ENCODE measurements around the gene SPSB4.
A peak's percentile ranks its signal among the peaks of the same experiment; 100 is the strongest.

The SPSB4 gene

DNA sequence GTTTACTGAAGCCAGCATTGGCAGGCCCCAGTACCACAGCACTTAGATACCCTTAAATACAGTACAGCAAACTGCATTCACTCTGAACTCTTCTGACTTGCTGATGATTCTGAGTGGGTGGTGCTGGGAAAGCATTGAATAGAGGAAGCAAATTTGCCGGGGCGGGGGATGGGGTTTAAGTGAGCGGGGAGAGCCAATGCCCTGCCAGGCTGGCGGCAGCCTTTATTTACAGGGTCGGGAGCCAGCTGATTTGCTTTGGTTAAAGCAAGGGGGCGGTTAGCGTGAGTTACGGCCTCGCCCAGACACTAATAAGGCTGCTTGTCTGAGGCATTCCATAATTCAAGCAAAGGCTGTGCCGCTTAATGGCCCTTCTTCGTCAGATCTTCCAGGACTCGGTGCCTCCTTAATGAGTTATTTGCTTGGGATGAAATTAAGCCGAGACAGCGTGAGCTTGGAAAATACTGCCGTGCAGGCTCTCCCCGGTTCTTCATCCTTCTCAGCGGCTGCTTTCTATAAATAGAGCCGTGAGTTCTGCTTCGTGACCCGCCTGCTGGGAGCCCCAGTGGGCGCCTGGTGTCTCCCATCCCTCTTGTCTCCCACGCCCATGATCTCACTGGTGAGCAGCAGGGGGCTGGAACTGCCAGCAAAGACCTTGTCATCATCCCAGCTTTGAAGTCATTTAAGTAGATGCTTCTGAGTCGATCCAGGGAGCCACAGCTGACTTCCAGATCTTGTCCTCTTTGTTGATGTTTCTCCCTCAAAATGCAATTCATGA, 25.8 kb downstream of the SPSB4 start:
- DNase-seq = peak; percentile 87

DNA sequence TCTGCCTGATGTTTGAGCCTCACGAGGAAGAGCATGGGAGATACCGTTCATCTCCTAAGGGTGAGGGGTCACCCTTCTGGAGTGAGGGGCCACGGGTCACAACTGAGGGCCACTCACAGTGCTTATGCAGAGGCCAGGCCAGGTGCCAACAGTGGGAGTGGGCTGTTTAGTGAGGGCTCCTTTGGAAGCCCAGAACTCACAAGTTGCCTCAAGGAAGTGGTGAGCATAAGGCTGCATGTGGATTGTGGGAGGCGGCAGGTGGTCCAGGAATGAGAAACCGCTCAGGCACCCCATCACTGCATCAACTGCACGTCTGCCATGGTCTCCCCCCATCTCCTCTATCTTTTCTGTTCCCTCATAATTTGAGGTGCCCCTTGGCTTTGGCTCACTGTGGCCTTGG, 26.5 kb downstream of the SPSB4 start:
- no peak for DNase-seq

DNA sequence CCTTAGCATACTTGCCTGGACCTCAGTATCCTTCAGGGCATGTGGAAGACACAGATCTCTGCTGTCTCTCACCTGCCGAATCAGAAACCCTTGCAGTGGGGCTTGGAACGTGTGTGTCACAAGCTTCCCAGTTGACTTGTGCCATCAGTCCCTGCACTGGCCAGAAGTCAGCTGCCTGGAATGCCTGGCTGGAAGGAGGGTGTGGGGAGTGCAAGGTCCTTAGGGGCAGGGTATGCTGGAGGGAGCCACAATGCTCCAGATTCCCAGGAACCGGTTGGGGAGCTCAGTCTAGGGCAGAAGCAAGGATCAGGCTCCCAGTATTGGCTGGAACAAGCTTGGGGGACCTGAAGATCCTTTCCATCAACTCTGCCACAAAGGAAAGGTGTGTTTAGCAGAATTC, 27.1 kb downstream of the SPSB4 start:
- no peak for DNase-seq

DNA sequence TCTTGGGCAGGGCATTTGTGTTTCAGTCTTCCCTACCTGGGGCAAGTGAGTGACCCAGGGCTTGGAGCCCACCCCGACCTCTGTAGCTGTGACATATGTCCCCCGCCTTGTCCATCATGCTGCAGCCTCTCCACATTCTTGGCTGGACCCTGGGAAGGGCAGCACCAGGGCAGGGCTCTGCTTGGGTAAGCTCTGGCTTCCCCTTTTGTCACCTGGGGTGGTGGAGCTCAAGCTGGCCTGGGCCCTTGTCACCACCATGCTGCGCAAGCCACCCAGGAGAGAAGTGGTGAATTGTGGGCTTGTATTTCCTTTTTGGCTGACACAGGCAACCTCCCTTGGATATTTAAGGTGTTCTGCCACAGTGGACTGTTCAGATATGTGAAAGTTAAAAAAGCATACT, 29.3 kb downstream of the SPSB4 start:
- no peak for DNase-seq

DNA sequence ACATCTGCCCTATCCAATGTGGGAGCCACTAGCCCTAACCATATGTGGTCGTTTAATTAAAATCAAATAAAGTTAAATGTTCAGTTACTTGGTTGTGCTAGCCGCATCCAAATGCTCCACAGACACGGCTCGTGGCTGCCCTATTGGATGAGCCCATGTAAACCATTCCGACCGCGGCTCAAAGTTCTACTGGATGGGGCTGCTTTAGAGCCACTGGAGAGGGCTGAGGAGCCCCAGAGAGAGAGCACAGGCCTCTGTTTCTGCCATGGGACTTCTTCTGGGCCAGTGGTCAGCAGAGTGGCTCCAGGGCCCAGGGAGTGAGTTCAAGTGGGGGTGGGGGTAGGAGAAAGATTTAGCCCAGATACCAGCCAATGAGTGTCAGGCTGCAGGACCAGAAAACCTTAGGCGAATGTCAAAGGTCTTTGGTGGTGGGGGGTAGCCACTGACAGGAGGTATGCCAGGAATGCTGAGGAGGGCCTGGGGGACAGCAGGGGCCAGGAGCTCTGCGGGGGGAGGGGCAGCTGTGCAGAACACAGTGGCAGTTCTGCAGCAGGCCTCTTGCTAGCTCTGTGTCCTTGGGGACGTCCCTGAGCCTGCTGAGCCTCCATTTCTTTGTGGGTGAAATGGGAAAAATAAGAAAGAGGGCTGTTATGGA, 30.1 kb downstream of the SPSB4 start:
- no peak for DNase-seq

DNA sequence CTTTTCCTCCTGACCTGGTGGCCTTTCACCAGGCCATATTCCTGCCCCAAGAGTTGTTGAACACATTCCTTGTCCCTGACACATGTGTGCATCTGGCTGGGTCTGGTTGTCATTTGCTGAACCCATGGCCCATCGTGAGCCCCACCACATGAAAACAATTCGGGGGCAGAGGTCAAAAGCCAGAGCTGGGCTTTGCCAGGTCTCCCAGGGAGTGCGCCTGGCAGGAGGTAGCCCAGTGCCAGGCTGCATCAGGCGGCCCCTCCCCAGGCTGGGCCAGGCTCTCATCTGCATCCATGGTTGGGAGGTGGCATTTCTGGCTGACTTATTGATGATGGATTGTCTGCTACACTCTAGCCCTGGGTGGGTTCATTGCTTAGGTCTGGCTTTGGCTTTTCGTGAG, 30.9 kb downstream of the SPSB4 start:
- no peak for DNase-seq

DNA sequence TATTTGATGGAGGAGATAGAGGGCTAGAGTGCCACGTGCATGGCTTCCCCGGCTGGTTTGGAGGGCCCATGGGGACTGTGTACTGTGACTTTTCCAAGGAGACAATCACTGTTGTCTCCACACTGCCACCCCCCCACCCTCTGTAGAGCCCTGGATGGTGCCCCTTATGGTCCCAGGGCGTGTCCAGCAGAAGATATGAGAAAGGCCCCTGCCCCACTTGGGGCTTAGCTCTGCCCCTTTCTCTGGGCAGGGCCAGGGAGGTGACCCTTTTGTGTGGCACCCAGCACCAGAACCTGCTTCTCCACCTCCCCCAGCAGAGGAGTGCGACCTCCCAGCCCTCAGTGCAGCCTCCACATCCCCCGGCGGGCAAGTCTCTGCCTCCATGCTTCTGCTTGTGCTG, 32.1 kb downstream of the SPSB4 start:
- DNase-seq = no peak

DNA sequence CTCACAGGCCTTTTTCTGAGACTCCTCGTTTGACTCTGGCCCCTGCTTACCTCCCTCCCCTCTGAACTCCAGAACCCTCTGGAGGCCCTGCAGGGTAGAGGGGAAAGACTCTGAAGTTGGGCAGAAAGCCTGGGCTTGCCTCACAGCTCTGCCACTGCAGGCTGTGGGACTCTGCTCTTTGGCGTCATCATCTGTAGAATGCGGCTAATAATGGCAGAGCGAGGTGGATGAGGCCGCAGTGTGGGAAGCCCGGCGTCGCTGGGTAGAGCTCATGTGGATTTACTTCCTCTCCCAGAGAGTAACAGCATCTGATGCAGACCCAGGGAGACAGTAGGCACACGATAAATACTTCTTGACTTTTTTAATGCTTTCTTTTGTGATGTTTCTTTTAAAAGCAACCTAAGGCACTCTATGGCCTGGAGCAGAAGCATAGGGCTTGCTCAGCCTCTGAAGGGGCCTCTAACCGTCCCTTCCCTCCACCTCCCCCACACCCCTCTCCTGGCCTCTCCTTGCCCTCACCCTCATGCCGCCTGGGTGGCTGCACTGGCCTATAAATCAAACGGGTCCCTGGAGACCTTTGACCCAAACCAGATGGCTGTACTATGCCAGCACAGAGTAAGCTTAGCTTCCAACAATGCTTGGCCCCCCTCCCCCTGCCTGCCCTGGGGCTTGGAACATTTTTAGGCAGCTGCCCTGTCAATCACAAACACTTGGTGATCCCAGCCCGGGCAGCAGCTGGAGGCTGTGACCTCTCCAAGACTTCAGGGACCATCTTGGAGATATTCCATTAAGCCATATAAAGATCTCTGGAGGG, 32.9 kb downstream of the SPSB4 start:
- DNase-seq = peak; percentile 88

DNA sequence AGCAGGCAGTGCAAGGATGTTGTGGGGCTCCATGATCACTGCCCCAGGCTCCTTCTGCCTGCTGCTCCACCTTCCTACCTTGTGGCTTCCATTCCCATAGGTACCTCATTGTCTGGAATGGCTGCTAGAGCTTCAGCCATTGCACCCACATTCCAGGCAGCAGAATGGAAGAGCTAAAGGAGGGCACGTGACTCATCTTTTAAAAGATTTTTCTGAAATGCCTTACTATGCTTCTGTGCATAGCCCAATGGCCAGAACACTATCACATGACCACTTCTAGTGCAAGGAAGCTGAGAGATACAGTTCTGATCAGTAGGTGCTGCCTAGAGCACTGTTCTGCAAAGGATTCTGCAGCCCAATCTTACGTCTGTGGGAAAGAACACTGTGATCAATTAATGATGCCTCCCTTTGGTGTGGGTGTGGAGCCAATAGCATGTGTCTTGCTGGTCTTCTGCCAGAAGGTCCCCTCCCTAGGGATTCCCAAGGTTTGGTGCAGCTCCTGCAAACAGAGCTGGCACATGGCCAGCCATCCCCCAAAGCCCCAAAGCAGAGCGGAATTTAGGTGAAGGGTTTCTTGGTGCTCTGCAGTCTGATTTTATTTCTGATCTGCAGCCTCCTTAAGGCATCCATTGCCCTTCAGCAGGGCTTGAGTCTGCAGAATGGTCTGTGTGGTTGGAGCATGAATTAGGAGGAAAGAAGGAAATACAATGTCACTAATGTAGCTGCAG, 34.4 kb downstream of the SPSB4 start:
- DNase-seq = no peak

DNA sequence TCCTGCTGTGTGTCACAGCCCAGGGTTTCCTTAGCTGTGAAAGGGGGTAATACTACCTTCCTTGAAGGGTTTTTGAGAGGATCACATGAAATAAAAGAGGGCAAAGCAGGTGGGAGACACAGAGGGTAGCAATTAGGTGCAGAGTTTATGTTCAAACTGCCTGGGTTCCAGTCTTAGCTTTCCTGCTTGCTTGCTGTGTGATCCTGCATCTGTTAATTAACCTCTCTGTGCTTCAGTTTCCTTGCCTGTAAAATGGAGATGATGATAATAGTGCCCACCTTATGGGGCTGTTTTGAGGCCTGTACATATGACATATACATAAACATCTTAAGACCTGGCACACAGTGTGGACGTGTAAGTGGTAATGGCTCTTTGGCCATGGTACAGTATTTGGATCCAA, 35.0 kb downstream of the SPSB4 start:
- DNase-seq = no peak

DNA sequence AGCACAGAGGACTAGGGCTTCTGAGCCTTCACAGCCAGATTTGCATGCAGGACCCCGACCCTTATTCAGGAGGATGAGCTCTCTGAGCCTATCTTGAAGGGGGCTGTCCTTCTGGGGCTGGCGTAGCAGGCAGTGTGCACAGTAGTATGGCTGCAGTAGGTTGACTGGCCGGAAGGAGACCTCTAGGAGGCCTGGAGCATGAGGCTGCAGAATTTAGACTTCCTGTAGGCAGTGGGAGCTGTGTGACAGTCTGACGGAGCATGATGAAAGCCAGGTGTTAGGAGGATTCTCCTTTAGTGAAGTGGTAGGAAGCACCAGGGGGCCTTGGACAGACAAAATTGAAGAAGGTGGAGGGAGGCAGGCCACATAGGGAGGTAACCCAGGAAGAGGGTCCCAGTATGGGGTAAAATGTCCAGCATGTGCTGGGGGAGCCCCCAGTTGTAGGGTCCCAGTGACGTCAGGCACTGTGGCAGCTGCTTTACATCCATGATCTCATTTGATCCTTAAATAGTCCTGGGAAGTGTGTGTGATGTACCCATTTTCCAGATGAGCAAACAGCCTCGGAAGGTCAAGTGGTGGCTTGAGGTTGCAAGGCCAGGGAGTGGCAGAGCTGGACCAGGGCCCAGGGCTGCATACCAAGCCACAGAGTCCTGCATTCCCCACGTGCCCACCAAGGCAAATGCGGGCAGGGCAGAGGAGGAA, 36.1 kb downstream of the SPSB4 start:
- no peak for DNase-seq

DNA sequence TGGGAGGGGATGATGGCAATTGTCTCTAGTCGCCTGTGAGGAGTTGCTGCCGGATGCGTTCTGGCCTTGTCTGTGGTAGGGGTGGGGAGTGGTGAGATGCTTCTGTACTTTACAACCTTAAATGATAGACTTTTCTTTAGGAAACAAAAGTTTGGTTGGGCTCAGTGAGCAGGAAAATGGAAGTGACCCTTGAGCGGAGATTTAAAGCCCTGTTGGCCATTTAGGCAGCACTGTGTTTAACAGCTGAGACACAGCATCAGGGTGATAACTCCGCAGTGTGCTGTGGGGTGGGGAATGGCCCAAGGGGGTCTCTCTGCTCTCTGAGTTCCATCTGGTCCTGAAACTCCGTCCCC, 36.6 kb downstream of the SPSB4 start:
- DNase-seq = no peak

DNA sequence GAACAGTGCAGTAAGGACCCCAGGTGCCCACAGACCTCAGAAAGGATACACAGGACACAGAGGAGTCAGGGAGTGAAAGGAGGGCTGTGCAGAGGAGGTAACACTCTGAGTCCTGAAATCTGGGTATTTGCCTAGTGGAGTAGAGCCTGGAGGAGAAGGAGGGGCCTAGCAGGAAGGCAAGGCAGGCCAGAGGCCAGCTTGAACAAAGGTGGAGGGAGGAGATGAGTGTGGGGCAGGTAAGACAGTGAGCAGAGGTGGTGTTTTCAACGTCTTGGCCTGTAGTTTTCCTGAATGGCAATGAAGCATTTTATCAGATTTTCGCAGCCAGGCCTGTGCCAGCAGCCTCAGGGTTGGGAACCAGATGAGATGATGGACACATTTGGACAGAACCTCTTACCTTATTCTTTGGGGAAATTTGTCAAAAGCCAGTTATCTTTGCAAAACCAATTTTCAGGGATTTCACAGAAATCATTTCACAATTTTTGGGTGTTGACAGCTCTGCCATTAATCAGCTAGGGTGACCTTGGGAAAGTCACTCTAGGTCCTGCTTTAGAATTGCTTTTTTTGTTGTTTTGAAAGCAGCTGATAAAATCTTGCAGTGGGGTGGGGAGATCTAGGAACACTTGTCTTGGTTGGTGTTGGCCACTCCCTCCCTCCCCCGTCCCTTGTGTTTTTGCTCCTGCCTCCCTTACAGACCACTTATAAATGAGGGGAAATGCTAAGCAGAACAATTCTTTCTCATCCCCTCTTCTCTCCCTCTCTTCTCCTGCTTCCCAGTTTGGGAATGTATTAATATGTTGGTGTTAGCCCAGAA, 38.4 kb downstream of the SPSB4 start:
- DNase-seq = no peak

DNA sequence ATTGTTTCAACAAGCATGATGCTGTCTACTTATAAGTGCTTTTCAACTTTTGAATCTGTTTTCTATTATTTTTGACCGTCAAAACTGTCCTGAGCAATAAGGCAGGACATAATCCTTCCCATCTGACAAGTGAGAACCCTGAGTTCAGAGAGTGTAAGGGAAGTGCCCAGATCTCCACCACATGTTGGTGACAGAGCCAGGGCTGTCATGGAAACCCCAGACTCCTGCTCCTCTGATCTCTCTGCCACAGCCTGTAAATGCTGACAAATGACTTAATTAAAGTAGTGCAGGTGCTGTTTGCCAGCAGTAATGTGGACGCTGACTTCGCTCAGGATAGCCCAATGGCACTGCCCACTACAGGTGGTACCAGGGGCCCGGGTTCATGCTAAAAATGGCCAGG, 40.3 kb downstream of the SPSB4 start:
- DNase-seq = no peak

DNA sequence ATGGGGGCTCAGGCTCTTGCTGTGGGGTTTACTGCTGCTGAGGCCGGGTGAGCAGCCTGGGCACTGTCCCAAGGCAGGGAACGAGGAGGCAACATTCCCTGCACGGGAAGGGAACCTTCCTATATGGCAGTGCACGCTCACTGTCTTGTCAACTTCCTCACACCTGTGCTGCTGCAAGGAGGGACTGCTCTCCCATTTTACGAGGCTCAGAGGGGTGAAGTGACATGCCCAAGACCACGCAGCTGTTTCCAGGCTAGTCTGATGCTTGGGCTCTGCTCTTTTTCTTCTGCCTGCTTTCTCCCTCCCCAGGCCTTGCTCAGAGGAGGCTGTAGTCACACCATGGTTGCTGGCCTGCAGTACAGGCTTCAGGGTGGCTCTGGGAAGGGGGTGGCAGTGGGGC, 41.5 kb downstream of the SPSB4 start:
- no peak for DNase-seq

DNA sequence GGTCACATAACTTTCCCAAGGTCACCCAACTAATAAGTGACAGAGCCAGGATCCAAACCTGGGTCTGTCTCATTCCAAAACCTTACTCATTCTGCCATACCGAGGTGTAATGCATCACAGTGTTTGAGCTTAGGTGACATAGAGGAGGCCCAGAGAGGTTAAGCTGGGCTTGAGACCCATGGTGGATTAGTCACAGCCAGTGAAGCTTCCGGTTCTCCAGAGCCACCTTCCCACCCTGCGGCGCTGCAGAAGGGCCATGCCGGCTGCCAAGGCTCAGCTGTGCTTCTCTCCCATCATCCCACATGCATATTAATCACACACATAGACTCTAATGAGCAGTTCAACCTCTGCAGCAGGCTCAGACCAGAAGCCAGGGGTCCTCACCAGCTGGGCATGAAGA, 42.2 kb downstream of the SPSB4 start:
- peak; percentile 57 for DNase-seq

DNA sequence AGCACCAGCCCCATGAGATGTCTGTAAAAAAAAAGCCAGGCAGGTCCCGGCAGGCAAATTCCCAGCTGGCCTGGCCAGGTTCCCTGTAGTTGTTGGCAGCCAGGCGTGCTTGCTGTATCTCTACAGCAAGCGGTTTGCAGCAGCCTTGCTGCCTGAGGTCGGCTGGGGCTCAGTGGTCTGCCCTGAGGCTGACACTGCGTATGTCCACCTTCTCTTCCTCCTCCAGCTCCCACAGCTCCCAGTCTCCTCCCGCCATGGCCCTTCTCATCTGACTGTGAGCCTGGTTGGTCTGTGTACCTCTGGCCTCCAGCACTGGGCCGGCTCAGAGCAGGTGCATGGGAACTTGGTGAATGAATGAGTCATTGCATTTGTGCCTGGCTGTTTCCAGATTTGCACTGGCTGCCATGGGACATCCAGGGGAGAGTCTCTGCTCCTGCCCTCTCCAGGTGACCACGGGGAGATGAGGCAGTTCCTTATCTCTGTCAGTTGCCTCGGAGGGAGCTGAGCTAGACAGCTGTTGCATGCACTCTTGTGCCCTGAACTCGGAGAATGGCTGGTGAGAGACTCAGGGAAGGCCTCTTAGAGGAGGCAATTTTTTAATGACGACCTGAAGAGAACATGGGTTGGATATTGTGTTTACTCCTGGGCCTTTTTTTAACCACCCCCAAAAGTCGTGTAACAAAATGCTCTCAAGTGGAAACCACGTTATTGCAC, 43.0 kb downstream of the SPSB4 start:
- DNase-seq = peak; percentile 78

DNA sequence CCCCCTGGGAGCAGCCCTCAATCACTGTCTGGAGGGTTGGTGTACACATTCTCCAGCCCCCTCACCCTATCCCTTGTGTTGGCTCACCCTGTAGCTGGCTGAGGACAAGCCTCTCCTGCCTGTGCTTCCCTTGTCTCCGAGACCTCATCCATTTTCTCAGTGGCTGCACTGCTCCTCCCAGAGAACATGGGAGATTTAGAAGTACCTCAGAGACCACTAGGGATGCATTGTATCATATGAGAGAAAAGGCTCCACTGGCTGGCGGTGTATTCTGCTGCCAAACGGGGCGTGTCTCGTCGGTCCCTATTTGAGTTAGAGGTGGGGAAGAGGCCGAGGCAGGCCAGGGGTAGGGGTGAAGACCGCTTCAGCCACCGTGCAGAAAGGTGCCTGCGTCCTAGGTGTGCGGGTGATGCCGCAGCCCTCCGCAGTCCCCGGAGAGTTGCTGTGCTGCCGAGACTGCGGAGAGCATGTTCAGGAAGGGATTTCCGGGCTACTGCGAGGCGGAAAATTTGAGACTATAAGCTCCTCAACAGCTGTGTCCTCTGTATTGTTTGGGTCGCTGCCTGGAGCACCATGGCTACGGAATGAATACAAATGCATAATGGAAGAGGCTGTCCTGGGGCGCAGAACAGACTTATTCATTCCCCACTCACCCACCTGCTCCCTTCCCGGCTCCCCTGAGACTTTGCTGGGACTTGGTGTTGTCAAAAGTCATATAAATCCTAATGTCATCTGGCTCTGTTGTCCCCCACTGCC, 43.8 kb downstream of the SPSB4 start:
- DNase-seq = peak; percentile 97

DNA sequence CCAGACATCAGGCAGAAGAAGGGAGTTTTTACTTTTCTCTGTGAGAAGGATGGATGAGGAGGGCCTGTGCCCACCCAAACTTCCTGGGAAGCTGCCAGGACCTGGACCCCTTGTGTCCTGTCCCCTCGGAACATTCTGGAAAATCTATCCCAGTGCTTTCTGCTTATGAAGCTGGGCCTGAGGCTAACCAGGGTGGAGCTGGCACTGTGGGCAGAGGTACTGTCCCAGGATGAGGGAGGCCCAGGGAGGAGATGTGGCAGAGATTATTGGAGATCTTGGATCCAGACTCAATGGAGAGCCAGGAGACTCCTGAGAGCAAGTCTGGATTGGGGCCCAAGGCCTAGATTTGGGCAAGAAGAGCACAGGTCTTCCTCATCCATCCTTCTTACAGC, 44.4 kb downstream of the SPSB4 start:
- no peak for DNase-seq

DNA sequence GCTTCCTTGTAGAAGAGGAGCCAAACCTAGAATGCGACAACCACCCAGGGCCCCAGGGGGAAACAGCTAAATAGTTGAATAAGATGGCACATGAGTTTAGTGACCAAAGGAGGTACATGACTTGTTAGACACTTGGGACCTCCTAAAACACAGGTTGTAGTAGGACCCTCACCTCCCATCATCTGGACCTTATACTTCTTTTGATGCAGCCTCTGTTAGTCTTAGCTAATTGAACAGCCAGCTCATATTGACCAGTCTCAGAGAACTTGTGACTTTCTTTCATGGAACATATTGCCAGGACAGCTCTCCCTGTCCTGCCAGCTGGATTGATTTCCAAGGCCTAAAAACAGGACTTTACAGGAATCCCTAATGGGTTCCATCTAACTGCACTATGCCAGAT, 45.0 kb downstream of the SPSB4 start:
- no peak for DNase-seq

Measured in right hindlimb (tissue), 1 donor.